DMS114 treated with DMSO at 0.1 percent for 48 hours (cell line): ENCODE data around the gene CMBL.
"Not testable (repeated sequence)": the region's sequence is repeated elsewhere in the genome, so short reads cannot be mapped to it uniquely, and the experiment has no call there.

Source experiments
- DNase-seq: peaks from one replicate; lab custom pipeline; 2025; ENCODE audit not compliant: unreplicated experiment; lab: John Stamatoyannopoulos, UW

Gene CMBL

DNA sequence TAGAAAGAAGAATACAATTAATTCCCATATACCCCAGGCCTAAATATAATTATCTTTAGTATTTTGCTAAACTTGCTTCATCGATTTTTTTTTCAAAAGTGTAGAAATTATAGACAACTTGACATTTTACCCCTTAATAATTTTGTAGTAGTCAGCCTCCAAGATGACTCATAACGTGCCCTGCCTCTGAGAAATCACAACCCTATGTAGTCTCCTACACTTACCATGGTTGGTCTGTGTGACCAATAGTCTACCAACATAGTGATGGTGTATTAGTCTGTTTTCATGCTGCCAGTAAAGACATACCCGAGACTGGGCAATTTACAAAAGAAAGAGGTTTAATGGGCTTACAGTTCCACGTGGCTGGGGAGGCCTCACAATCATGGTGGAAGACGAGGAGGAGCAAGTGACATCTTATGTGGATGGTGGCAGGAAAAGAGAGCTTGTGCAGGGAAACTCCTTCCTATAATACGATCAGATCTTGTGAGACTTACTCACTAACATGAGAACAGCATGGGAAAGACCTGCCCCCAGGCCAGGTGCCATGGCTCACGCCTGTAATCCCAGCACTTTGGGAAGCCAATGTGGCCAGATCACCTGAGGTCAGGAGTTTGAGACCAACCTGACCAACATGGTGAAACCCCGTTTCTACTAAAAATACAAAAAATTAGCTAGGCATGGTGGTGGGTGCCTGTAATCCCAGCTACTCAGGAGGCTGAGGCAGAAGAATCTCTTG, 3.3 kb upstream of the CMBL start:
- DNase-seq: not testable (repeated sequence)

DNA sequence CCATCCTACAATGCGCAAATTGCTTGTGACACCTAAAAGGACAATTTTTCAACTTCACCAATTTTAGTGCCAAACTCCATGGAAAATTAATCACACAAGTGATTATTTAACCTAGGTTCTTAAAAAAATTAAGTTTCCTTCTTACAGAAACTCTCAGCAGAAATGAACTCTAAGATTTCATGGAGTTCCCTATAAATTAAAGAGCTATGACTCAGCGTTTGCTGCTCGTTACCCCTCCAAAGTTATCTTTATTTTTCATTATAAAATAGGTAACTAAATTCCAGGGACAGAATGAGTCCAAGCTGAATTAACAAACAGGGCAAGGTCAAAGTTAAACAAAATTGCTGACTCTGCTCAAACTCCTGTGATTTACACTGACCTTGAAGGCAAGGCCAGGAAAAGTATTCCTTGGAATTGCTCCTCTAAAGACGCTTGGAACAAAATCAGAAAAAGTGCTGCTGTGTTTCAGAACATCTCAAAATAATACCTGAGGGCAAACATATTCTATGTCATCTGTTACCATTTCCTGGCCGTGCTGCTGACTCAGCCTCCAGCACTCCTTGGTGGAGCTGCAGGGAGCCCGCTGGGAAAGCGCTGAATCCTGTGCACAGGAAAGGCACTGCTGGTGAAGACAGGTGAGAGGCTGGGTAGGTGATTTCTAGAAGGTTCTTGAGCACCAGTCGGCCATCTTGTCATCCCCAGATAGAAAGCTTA, 2.5 kb upstream of the CMBL start:
- no peak for DNase-seq

DNA sequence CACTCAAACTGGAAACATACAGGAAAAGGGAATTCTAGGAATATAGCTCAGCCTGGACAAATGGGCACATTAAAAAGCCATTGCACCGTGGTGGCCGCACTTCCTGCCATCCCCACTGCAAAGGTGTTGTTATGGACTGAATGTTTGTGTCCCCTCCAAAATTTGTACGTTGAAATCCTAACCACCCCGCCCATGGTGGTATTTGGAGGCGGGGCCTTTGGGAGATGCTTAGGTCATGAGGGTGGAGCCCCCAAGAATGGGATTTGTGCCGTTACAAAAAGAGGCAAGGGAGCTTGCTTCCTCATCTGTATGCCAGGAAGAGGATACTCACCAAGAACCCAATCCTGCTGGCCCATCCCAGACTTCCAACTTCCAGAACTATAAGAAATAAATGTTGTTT, 1.1 kb upstream of the CMBL start:
- no peak for DNase-seq

DNA sequence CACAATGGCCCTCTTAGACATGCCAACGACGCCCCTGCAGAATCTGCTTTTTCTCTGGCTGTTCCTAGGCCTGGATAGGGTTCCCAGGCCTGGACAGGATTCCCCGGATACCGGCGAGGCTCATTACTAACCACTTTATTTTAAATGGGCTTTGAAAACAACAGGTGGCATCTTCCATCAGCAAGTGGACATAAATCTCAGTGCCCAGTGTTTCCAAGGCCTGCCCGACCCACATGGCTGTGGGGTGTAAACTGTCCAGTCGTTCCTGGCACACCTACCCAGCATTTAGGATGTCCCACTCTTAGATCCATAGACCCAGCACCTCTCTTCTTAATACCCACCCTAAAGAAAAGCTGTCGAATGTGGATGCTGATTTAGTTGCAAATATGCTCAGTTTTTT, 896 bp downstream of the CMBL start:
- no peak for DNase-seq

DNA sequence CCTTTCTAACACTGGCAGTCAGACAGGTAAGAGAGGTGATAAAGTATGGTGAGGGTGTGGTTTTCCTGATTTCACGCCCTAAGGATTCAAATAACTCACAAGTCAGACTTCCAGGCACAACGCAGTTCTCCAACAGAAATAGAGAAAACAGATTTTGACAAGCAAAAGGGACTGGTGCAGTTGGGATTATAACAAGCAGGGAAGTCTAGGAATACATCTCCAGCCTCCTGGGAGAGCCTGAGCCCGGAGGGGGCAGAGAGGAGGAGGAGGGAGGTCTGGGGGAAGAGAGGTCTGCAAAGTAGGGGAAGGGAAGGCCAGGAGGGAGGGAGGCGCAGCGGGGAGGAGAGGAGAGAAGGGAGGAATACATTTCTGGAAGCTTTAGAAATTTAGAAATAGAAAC, 1.6 kb downstream of the CMBL start:
- DNase-seq: no peak

DNA sequence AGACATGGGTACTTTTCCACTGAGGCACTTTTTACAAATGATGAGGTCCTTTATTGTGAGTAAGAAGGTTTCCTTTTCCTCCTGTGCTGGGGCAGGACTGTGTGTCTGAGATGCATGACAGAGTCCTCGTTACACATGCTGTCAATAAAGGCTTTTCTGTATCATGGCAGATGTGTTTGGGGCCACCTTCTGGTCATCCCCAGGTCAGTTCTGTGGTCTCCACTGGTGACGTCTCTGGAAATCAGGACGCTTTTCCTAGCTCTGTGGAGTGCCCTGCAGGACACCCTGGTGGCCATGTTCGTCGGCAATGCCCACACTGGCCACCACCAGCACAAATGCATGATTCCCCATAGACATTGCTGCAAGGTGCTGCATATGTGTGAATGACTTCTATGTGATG, 2.8 kb downstream of the CMBL start:
- no peak for DNase-seq

DNA sequence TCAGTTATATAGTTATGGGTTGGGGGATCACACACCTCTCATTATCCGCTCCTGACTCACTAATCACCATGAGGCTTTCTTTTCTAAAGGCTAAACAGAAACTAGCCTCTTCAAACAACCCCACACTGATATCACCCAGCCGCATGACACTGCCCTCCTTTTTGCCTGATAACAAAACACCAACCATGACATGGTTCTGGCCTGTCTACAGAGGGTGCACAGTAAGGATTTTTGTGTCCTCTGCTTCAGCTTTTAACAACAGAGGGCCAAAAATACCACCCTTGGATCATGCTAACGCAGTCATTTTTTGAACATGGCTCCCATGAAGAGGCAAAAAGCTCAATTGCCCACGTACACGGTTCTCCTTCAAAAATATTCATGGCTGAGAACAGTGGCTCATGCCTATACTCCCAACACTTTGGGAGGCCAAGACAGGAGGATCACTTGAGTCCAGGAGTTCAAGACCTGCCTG, 4.0 kb downstream of the CMBL start:
- DNase-seq: no peak

DNA sequence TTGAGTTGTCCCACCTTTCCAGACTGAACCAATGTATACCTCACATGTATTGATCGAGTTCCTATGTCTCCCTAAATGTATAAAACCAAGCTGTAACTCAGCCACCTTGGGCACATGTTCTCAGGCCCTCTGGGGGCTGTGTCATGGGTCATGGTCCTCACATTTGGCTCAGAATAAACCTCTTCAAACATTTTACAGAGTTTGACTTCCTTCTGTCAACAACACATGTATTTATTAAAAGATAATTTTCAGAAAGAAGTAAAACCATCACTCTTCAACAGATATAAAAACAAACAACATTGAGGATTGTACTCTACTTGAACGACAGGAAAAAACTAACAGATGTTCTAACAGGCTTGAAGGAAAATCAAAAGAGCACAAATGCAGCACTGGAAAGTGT, 4.5 kb downstream of the CMBL start:
- no peak for DNase-seq

DNA sequence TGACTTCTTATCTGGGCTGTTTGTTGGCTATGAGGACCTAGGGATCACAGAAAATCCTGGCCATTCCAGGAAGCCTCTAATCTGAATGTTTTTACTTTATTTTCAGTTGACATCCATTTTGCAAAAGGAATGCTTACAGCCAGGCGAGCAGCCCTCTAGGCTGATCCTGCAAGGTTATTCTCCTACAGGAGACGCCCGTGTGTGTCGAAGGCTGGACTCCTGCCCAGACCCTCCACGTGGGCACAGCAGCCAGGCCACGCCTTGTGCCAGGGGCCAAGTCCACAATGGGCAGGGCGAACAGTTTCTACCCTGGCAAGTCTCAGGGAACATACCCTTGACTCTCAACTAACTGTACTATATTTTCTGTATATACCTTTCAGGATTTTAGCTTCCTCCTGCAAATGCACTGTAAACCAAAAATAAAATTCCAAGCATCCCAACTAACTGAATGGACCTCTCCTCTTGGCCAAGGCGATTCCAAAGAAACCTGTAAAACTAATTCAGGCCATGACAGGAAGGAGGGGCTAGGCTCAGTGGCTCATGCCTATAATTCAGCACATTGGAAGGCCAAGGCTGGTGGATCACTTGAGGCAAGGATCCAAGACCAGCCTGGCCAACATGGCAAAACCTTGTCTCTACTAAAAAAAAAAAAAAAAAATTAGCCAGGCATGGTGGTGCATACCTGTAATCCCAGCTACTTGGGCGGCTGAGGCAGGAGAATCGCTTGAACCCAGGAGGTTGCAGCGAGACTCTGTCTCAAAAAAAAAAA, 5.7 kb downstream of the CMBL start:
- DNase-seq: no peak

DNA sequence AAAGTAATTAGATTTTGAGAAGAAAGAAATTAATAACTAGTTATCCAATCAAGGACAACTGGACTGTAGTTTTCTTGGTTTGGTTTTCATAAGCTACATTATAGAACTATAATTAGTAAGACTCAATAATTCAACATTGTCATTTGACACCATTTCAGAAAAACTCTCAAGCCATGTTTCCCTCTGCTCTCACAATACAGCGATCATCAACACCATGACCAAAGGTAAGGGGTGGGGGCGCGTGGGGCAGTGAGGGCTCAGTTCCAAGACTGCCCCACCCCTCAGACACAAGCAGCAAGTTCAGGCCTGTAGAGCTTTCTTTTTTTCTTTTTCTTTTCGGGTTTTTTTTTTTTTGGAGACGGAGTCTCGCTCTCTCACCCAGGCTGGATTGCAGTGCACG, 6.4 kb downstream of the CMBL start:
- no peak for DNase-seq

DNA sequence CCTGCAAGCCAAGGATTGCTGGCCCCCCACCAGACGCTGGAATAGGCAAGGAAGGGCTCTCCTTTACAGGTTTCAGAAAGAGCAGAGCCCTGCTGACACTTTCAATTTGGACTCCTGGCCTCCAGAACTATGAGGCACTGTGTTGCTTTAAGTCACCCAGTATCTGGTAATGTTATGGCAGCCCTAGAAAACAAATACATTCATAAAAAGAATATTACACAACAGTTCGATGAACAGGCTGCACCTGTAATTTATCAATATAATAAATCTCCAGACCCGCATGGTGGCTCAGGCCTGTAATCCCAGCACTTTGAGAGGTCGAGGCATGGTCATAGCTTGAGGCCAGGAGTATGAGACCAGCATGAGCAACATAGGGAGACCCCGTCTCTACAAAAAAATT, 7.5 kb downstream of the CMBL start:
- no peak for DNase-seq

DNA sequence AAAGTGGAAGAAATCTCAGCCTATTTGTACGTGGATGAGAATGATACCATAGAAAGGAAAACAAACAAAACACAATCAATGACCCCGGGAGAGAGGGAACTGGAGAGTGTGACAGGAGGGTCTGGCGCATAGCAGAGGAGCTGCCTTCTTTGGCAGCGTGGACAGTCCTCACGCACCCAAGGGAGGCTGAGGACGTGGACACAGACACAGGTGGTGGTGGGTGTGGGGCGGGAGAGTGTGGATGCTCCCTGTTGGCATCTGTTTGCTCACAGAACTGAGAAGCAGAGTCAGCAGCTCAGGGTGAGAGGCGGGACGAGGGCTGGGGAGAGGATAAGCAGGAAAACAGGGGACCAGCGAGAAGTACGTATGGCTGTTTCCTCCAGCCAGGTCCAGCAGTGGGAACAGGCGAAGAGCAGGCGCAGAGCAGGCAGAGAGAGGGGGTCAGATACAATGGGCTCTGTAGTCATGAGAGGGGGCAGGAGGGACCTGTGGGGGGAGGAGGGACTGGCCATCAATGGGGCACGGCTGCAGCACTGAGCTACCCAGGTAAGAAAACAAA, 10.0 kb downstream of the CMBL start:
- no peak for DNase-seq

DNA sequence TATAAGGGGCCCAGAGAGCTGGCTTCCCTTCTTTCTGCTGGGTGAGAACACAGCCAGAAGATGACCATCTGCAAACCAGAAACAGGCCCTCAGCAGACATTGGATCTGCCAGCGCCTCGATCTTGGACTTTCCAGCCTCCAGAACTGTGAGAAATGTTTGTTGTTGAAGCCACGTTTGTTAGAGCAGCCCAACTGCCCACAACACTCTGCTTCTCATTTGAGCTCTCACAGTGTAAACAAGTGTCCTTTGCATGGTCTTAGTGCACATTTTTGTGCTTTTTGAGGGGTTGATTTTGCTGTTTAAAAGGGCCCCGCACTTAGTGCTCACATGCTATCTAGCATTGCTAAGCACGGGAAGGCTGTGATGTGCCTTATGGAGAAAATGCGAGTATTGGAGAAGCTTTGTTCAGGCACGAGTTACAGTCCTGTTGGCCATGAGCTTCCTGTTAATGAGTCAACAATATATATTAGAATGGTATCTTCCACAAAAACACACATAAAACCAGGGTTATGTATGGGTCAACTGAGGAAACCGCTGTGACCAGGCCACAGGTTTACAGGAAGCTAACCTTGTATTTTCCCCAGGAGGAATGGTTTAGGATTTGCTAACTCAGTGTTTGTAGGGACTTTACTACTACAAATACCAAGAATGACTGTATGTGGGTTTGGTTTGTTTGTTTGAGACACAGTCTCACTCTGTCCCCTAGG, 11.9 kb downstream of the CMBL start:
- DNase-seq: no peak

DNA sequence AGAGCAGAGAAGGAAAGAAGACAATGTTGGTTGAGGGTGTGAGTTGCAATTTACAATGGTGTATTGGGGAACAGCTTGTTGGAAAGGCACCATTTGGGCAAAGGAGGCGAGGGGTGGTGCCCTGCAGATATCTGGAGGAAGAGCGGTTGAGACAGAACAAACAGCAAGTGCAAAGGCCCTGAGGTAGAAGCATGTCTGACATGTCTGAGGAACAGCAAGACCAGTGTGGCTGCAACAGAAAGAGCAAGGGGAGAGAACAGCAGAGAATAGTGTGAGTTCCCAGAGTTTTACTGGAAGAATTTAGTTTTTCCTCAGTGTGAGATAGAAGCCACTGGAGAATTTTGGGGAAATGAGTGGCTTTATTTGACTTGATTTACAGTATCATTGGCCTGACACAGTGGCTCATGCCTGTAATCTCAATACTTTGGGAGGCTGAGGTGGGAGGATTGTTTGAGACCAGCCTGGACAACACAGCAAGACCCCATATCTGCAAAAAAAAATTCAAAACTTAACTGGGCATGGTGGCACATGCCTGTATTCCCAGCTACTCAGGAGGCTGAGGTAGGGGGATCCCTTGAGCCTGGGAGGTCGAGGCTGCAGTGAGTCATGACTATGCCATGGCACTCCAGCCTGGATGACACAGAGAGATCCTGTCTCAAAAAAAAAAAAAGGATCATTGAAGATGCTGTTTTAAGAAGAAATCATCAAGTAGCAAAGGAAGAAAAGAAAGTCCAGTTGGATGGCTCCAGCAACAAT, 13.6 kb downstream of the CMBL start:
- DNase-seq: no peak

DNA sequence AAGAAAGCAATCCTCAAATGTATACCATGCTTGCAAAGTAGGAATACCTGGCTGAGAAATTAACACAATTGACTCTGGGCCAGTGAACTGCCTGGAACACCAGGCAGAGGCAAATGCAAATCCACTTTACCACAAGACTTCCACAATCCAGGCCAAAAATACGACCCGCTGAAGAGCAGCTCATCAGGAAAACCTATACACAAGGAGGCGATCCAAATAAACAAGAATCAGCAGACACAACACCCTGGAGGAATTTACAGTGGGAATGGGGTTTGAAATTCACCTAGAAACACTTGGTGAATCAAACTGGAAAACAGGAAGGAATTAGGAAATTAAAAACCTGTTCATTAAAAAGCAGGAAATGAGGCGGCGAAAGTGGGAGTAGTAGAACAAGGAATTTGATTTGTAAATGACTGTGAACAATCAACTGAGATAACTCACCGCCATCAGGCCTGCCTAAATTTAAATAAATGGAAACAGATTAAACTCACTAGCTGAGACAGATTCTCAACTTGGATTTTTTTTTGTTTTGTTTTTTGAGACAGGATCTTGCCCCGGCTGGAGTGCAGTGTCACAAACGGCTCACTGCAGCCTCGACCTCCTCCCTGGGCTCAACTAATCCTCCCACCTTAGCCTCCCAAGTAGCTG, 15.9 kb downstream of the CMBL start:
- no peak for DNase-seq

DNA sequence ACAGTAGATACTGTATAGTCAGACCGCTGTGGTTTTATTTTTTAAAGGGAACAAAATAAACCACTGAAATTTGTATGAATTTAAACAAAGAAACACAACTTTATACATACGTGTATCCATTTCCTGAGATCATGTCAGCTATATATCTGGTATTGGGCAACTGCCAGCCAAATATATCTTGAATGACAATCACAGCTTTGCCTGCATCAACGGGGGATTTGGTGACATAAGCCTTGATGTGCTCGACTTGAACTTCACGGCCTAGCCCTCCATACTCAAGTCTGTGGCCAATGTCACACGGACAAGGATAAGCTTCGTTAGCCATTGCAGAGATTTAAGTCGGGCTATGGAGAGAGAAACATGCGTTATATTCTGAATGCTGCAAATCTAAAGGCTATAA, 17.3 kb downstream of the CMBL start:
- DNase-seq: no peak

DNA sequence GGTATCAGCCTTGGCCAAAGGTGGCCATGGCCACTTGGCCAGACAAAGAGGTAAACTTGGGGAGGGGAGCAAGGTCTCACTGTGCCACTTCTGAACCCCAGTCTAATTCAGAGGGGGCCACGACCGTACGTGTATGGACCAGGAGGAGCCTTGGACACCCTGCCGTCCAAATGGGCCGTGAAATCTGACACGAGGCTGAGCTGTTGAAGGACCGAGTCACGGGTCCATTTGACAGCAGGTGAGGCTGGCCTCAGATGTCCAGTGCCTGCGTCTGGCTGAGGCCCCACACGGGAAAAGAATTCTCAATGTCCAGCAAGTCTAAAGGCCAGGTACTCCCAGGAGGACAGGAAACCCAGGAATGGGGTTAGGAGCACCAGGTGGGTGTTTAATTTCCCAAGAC, 17.7 kb downstream of the CMBL start:
- no peak for DNase-seq

DNA sequence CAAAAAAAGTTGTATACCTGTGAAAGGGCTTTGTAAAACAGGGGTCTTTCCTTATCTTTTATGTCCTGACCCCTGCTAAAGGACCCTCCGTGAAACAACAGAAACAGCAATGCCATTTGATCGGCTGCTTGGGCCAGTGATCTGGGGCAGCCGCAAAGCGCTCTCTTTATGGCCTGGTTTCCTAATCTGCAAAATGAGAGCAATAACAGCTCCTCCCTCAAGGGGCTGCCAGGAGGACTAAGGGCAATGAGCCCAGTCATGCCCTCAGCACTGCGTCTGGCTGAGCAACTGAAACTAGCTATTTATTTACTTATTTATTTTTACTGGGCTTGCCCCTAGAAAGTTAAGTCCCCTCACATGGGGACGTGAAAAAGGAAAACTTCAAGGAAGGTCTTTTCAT, 18.3 kb downstream of the CMBL start:
- DNase-seq: no peak

DNA sequence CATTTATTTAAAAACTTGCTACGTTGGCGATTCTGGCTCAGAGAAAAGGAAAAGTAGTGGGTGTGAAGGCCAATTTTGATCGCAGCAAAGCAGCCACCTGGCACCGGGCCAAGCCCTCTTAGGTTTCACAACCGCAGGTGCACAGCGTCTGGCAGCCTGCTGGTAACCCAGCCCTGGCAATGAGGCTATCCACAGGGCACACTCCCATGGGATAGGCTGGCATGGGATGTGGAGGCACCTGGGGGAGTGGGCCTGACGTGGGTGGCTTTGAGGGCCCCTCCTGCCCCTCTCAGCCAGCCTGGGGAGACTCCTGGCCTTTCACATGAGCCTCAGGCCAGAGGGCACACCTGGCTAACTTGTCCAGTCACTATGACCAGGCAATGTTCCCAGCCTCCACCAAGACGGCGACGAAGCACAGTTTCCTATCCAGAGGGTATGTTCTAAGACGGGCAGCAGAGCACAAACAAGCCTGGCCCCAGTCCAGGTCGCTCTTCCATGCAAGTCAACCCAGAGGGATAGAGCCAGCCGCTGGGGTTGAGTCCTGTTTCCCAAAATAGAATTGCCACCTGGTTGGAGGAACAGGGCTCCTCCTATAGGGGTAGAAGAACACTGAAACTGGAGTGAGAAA, 19.0 kb downstream of the CMBL start:
- DNase-seq: no peak
